KOPT-K1 (cell line): ENCODE measurements around the gene NSUN4.
"Not testable (repeated sequence)": the region's sequence is repeated elsewhere in the genome, so short reads cannot be mapped to it uniquely, and the experiment has no call there.

ENCODE experiments used
- H3K27ac ChIP-seq: fragments of 200-600 bp; sonication (generic); 2 replicates; pipeline ENCODE4 v1.5.1; 2016; ENCODE audit warnings: antibody characterized with exemption, mild to moderate bottlenecking, low read depth, low read length; ENCODE audit not compliant: poor library complexity, severe bottlenecking
- H3K36me3 ChIP-seq: fragments of 200-600 bp; sonication (generic); 2 replicates; pipeline ENCODE4 v1.5.1; 2017; ENCODE audit warnings: antibody characterized with exemption, mild to moderate bottlenecking, low read length, moderate library complexity; ENCODE audit not compliant: insufficient read depth
- H3K9me3 ChIP-seq: fragments of 200-600 bp; sonication (generic); 2 replicates; pipeline ENCODE4 v1.5.1; 2017; ENCODE audit warnings: antibody characterized with exemption, low read length, mild to moderate bottlenecking; ENCODE audit not compliant: insufficient read depth, poor library complexity, severe bottlenecking

NSUN4 gene

GRCh38 chr1:46317323-46317722, 23.3 kb upstream of the NSUN4 start:
- Histone ChIP-seq H3K36me3 (peaks cover 52% of the 10 kb centered on the region), H3K9me3 (no peaks in the 10 kb centered on the region), H3K27ac (no peak overlapping the region)

- H3K9me3 ChIP-seq, H3K27ac ChIP-seq: not testable (repeated sequence)
- H3K36me3 ChIP-seq, result peaks cover 33% of the 10 kb centered on the region
These were observed 21.3 kb upstream of the NSUN4 start for GRCh38 chr1:46319301-46319700.

- H3K27ac ChIP-seq, H3K9me3 ChIP-seq: not testable (repeated sequence)
- H3K36me3 ChIP-seq, result peaks cover 24% of the 10 kb centered on the region
These were observed 20.4 kb upstream of the NSUN4 start for GRCh38 chr1:46319960-46320914.

GRCh38 chr1:46322191-46322590, 18.4 kb upstream of the NSUN4 start:
- H3K27ac ChIP-seq, H3K9me3 ChIP-seq, H3K36me3 ChIP-seq: not testable (repeated sequence)

GRCh38 chr1:46325285-46326076, 15.1 kb upstream of the NSUN4 start:
- not testable (repeated sequence) for H3K36me3 ChIP-seq, H3K9me3 ChIP-seq, H3K27ac ChIP-seq

- not testable (repeated sequence) for H3K36me3 ChIP-seq, H3K9me3 ChIP-seq, H3K27ac ChIP-seq
These were observed 12.4 kb upstream of the NSUN4 start for GRCh38 chr1:46328182-46328581.

GRCh38 chr1:46329807-46330206, 10.8 kb upstream of the NSUN4 start:
- not testable (repeated sequence) for H3K9me3 ChIP-seq, H3K27ac ChIP-seq, H3K36me3 ChIP-seq

GRCh38 chr1:46330381-46330780, 10.2 kb upstream of the NSUN4 start:
- H3K36me3 ChIP-seq, H3K27ac ChIP-seq, H3K9me3 ChIP-seq: not testable (repeated sequence)

GRCh38 chr1:46331786-46332540, 8.6 kb upstream of the NSUN4 start:
- not testable (repeated sequence) for H3K9me3 ChIP-seq, H3K36me3 ChIP-seq, H3K27ac ChIP-seq

GRCh38 chr1:46333300-46334029, 7.1 kb upstream of the NSUN4 start:
- no peak overlapping the region for H3K27ac ChIP-seq
- no peaks in the 10 kb centered on the region for H3K36me3 ChIP-seq
- H3K9me3 ChIP-seq, result no peaks in the 10 kb centered on the region

- Histone ChIP-seq H3K27ac (no peak overlapping the region), H3K36me3 (no peaks in the 10 kb centered on the region), H3K9me3 (no peaks in the 10 kb centered on the region)
These were observed 6.6 kb upstream of the NSUN4 start for GRCh38 chr1:46334030-46334384.

GRCh38 chr1:46335081-46335480, 5.5 kb upstream of the NSUN4 start:
- Histone ChIP-seq H3K9me3 (no peaks in the 10 kb centered on the region), H3K36me3 (no peaks in the 10 kb centered on the region), H3K27ac (no peak overlapping the region)

- H3K27ac ChIP-seq, H3K36me3 ChIP-seq, H3K9me3 ChIP-seq: not testable (repeated sequence)
These were observed 3.2 kb upstream of the NSUN4 start for GRCh38 chr1:46337409-46337808.

GRCh38 chr1:46341222-46342083, 846 bp downstream of the NSUN4 start:
- H3K36me3 ChIP-seq, result peaks cover 40% of the 10 kb centered on the region
- peak overlapping the region; percentile 85 for H3K27ac ChIP-seq
- H3K9me3 ChIP-seq, result no peaks in the 10 kb centered on the region
